ENCODE measurements around the gene WWOX.
"Not testable (repeated sequence)": the region's sequence is repeated elsewhere in the genome, so short reads cannot be mapped to it uniquely, and the experiment has no call there.

Gene WWOX

GRCh38 chr16:78574571-78574970 lies 475.1 kb downstream of the WWOX start:
- no peak for DNase-seq (ENCODE audit: low read depth in 3 of 3)

- DNase-seq (ENCODE audit: low read depth in 3 of 3) = no peak
These were observed 477.5 kb downstream of the WWOX start for GRCh38 chr16:78576941-78577340.

GRCh38 chr16:78577630-78578029 lies 478.2 kb downstream of the WWOX start:
- no peak for DNase-seq (ENCODE audit: low read depth in 3 of 3)

- no peak for DNase-seq (ENCODE audit: low read depth in 3 of 3)
These were observed 479.6 kb downstream of the WWOX start for GRCh38 chr16:78579020-78579419.

- no peak for DNase-seq (ENCODE audit: low read depth in 3 of 3)
These were observed 484.0 kb downstream of the WWOX start for GRCh38 chr16:78583441-78583840.

- no peak for DNase-seq (ENCODE audit: low read depth in 3 of 3)
These were observed 484.9 kb downstream of the WWOX start for GRCh38 chr16:78584213-78584860.

GRCh38 chr16:78584991-78585390 lies 485.5 kb downstream of the WWOX start:
- no peak for DNase-seq (ENCODE audit: low read depth in 3 of 3)

- DNase-seq (ENCODE audit: low read depth in 3 of 3) = no peak
These were observed 489.9 kb downstream of the WWOX start for GRCh38 chr16:78589331-78589730.

- no peak for DNase-seq (ENCODE audit: low read depth in 3 of 3)
These were observed 492.2 kb downstream of the WWOX start for GRCh38 chr16:78591682-78592103.

- DNase-seq (ENCODE audit: low read depth in 3 of 3) = no peak
These were observed 492.7 kb downstream of the WWOX start for GRCh38 chr16:78592111-78592510.

- DNase-seq (ENCODE audit: low read depth in 3 of 3) = no peak
These were observed 493.9 kb downstream of the WWOX start for GRCh38 chr16:78593352-78593751.

- no peak for DNase-seq (ENCODE audit: low read depth in 3 of 3)
These were observed 494.7 kb downstream of the WWOX start for GRCh38 chr16:78594191-78594590.

- DNase-seq (ENCODE audit: low read depth in 3 of 3) = no peak
These were observed 497.0 kb downstream of the WWOX start for GRCh38 chr16:78596348-78596995.

GRCh38 chr16:78596996-78597422 lies 497.6 kb downstream of the WWOX start:
- DNase-seq (ENCODE audit: low read depth in 3 of 3) = no peak

- no peak for DNase-seq (ENCODE audit: low read depth in 3 of 3)
These were observed 498.5 kb downstream of the WWOX start for GRCh38 chr16:78597809-78598570.

- no peak for DNase-seq (ENCODE audit: low read depth in 3 of 3)
These were observed 499.8 kb downstream of the WWOX start for GRCh38 chr16:78599271-78599670.

- not testable (repeated sequence) for DNase-seq (ENCODE audit: low read depth in 3 of 3)
These were observed 505.1 kb downstream of the WWOX start for GRCh38 chr16:78604423-78605062.

- no peak for DNase-seq (ENCODE audit: low read depth in 3 of 3)
These were observed 506.2 kb downstream of the WWOX start for GRCh38 chr16:78605548-78606101.

GRCh38 chr16:78606545-78606944 lies 507.1 kb downstream of the WWOX start:
- DNase-seq (ENCODE audit: low read depth in 3 of 3) = no peak

GRCh38 chr16:78607022-78607421 lies 507.6 kb downstream of the WWOX start:
- no peak for DNase-seq (ENCODE audit: low read depth in 3 of 3)

- DNase-seq (ENCODE audit: low read depth in 3 of 3) = no peak
These were observed 508.0 kb downstream of the WWOX start for GRCh38 chr16:78607465-78607864.

GRCh38 chr16:78608305-78608776 lies 508.9 kb downstream of the WWOX start:
- no peak for DNase-seq (ENCODE audit: low read depth in 3 of 3)

Measured in stimulated activated CD4-positive, alpha-beta T cell treated with anti-CD3 and anti-CD28 coated beads, TNF-alpha, amount 100 ng/mL, for 48 hours (primary cell).